Gastrocnemius medialis (tissue), 4 donors: Measurements from ENCODE around the gene ZNF133. TPM values are rescaled to one million over a fixed set of nuclear protein-coding genes. Genes with fewer than 3 reads are reported as not detected.

Source experiments
- ATAC-seq, 2 donors: fragments of 150-250 bp; one replicate each; pipeline ENCODE4 v1.9.1; 2016
- DNase-seq, 2 donors: peaks; one replicate each; pipeline ENCODE4 v3.0.0-alpha.2; 2019
- H3K27ac ChIP-seq, 4 donors: fragments of 200-600 bp; sonication (generic); 1 replicate in 1 of 4; 2 replicates in 3 of 4; pipeline ENCODE4 v1.5.1; 2016 to 2018; ENCODE audit warnings: mild to moderate bottlenecking in 2 of 4, moderate library complexity in 1 of 4
- H3K27me3 ChIP-seq, 3 donors: fragments of 200-600 bp; sonication (generic) in 2 of 3; 1 replicate in 1 of 3; 2 replicates in 2 of 3; pipeline versions ENCODE4 v1.5.1 to v1.6.0; 2016 to 2019; ENCODE audit warnings: mild to moderate bottlenecking in 1 of 3, moderate library complexity in 1 of 3
- H3K36me3 ChIP-seq, 2 donors: fragments of 200-600 bp; sonication (generic) in 1 of 2; one replicate each; pipeline ENCODE4 v1.5.1; 2017 to 2018
- H3K4me1 ChIP-seq, 2 donors: fragments of 200-600 bp; sonication (generic) in 1 of 2; one replicate each; pipeline ENCODE4 v1.5.1; 2016 to 2017; ENCODE audit warnings: mild to moderate bottlenecking in 2 of 2
- H3K4me3 ChIP-seq, 4 donors: fragments of 200-600 bp; sonication (generic) in 3 of 4; 1 replicate in 1 of 4; 2 replicates in 3 of 4; pipeline ENCODE4 v1.5.1; 2016 to 2019; ENCODE audit warnings: mild to moderate bottlenecking in 2 of 4
- H3K9me3 ChIP-seq, 3 donors: fragments of 200-600 bp; sonication (generic) in 2 of 3; 1 replicate in 1 of 3; 2 replicates in 2 of 3; pipeline ENCODE4 v1.5.1; 2016 to 2019
- CTCF ChIP-seq, 5 experiments: fragments of 450-650 bp in 3 of 5; fragments of 200-600 bp in 2 of 5; sonication (generic) in 2 of 5; IDR thresholded peaks in 4 of 5; conservative IDR thresholded peaks in 1 of 5; 1 replicate in 4 of 5; 2 replicates in 1 of 5; pipeline ENCODE4 v1.5.1; 2016 to 2019; ENCODE audit warnings: antibody characterized with exemption in 5 of 5, mild to moderate bottlenecking in 3 of 5, moderate library complexity in 3 of 5
- POLR2A ChIP-seq, 2 donors: fragments of 450-650 bp; IDR thresholded peaks; one replicate each; pipeline ENCODE4 v1.6.1; 2017; ENCODE audit warnings: antibody characterized with exemption in 2 of 2, mild to moderate bottlenecking in 2 of 2, moderate library complexity in 2 of 2
- in situ Hi-C, 4 donors: fragments of 200-750 bp; cut with MboI; loops; one replicate each; pipeline versions ENCODE4 v1.15.0 to v1.8.0; 2017; ENCODE audit warnings: low sequenced_read_pairs in 4 of 4
- intact Hi-C: fragments of 100-400 bp; cut with DNase I; formaldehyde crosslinking; loops from one replicate; pipeline ENCODE4 v1.15.1; 2023; ENCODE audit warnings: low total_unique reads
- total RNA-seq, 4 donors: library from RNA; depleted of rRNA; stranded (reverse); fragments of >200 nt; gene quantifications; one replicate each; pipeline versions ENCODE4 v1.1.0 to v1.2.3, GENCODE V29; 2016

The ZNF133 gene
- total RNA-seq, 4 donors from 2014 or later = 6.9 to 15.8 (median 11.0) TPM

DNA sequence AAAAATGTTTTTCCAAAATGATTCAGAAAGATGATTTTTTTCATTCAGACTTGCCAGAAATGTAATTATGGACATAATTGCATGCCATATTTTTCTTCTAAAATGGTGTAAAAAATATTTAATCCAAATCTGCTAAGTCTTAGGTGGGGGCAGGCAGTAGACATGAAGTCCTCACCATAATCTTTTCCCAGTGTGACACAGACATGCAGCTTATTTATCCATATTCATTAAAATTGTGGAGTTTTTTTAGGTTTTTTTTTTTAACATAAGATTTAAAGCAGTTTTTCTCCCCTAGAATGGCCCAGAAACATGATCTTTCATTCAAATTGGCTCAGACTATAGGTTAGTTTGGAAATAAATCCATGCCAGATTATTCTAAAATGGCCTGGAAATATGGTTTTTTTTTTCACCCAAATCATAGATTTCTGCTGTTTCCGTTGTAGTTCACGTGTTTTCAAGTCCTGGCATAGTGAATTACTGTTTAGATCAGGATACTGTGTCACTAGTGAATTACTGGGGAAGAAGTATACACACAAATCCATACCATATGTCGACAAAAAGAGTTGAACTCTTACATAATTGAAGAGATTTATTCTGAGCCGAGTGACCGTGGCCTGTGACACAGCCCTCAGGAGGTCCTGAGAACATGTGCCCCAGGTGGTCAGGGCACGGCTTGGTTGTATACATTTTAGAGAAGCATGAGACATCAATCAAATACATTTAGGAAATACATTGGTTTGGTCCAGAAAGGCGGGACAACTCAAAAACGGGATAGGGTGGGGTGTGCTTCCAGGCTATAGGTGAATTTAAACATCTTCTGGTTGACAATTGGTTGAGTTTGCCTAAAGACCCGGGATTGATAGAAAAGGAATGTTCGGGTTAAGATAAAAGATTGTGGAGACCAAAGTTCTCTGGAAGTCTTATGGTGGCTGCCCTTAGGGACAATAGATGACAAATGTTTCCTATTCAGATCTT is 33.9 kb downstream of the ZNF133 start:
- ATAC-seq (no peak), DNase-seq (no peak)
- peaks cover 0 to 1% of the 10 kb centered on the region in 2 donors for H3K36me3 ChIP-seq
- in situ Hi-C loops = no loop called here
- H3K4me3 ChIP-seq = no peak overlapping the region
- TF ChIP-seq CTCF (IDR thresholded peaks at IDR 0.05 in 4 of 5, conservative IDR thresholded peaks at IDR 0.05 in 1 of 5) = no peak
- TF ChIP-seq POLR2A (IDR thresholded peaks at IDR 0.05) = no peak
- H3K4me1 ChIP-seq = no peaks in the 10 kb centered on the region
- intact Hi-C loops = no loop called here
- H3K27me3 ChIP-seq = no peaks in the 10 kb centered on the region
- no peak overlapping the region for H3K27ac ChIP-seq
- no peaks in the 10 kb centered on the region for H3K9me3 ChIP-seq

DNA sequence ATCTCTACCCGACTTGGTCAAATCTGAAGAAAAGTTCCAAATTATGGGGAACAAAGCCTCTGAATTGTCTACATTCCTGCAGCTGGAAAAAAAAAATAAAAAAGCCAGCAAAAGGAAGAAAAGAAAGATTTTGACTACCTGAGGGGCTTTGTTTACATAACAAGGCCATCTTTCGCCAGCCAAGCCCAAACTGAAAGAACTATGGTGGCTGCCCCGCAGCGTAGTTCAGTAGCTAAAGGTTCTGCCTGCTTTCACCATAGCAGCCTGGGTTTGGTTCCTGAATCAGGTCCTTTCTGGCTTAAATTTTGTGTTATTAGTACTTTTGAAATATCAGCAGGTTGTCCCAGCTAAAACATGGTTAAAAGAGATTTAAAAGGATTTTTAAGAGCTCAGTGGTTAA is 35.4 kb downstream of the ZNF133 start:
- DNase-seq (no peak), ATAC-seq (no peak)
- H3K27ac ChIP-seq = no peak overlapping the region
- H3K36me3 ChIP-seq = no peaks in the 10 kb centered on the region
- H3K27me3 ChIP-seq = no peaks in the 10 kb centered on the region
- intact Hi-C loops = no loop called here
- no peaks in the 10 kb centered on the region for H3K9me3 ChIP-seq
- H3K4me3 ChIP-seq = no peak overlapping the region
- no peak for TF ChIP-seq POLR2A (IDR thresholded peaks at IDR 0.05)
- no peak for TF ChIP-seq CTCF (IDR thresholded peaks at IDR 0.05 in 4 of 5, conservative IDR thresholded peaks at IDR 0.05 in 1 of 5)
- no peaks in the 10 kb centered on the region for H3K4me1 ChIP-seq
- in situ Hi-C loops = no loop called here

- Histone ChIP-seq H3K9me3 (no peaks in the 10 kb centered on the region), H3K36me3 (no peaks in the 10 kb centered on the region), H3K4me1 (no peaks in the 10 kb centered on the region), H3K4me3 (no peak overlapping the region), H3K27me3 (no peaks in the 10 kb centered on the region), H3K27ac (no peak overlapping the region)
- in situ Hi-C loops (no loop called here), intact Hi-C loops (no loop called here)
- TF ChIP-seq POLR2A (IDR thresholded peaks at IDR 0.05) = no peak
- no peak for TF ChIP-seq CTCF (IDR thresholded peaks at IDR 0.05 in 4 of 5, conservative IDR thresholded peaks at IDR 0.05 in 1 of 5)
- ATAC-seq = no peak
- DNase-seq = no peak
Observed at GRCh38 chr20:18324596-18325089, 36.3 kb downstream of the ZNF133 start.

DNA sequence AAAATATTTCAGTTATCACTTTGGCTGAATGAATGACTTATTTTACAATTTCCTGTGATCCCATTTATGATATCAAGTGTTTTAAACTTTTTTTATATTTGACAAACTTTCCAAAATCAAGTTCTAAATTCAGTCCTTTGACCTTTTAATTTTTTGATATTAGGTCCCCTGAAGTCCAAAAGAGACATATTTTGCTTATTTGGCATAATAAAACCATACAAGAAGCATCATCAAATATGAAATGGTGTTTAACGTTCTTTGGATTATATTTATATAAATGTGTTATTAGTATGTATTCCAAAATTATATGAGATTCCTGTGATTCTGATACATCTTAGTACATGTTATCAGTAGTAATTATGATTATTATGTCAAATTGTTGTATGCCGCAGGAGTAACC is 38.7 kb downstream of the ZNF133 start:
- in situ Hi-C loops = no loop called here
- no peak for ATAC-seq
- Histone ChIP-seq H3K36me3 (no peaks in the 10 kb centered on the region), H3K9me3 (peaks cover 0 to 19% (median 5%) of the 10 kb centered on the region in 3 donors), H3K4me1 (no peaks in the 10 kb centered on the region), H3K4me3 (no peak overlapping the region), H3K27ac (no peak overlapping the region), H3K27me3 (no peaks in the 10 kb centered on the region)
- intact Hi-C loops = no loop called here
- DNase-seq = no peak
- TF ChIP-seq CTCF (IDR thresholded peaks at IDR 0.05 in 4 of 5, conservative IDR thresholded peaks at IDR 0.05 in 1 of 5) (no peak), POLR2A (IDR thresholded peaks at IDR 0.05) (no peak)
